Brain microvascular endothelial cell (primary cell): ENCODE results near the gene AFF3.

Experiments used
- DNase-seq: peaks from one replicate; pipeline ENCODE4 v3.0.0-alpha.2; 2020
- H3K27ac ChIP-seq: fragments of 250-450 bp; sonication (Bioruptor Pico); 2 replicates; pipeline ENCODE4 v1.5.1; 2020; ENCODE audit warnings: mild to moderate bottlenecking, moderate library complexity
- H3K27me3 ChIP-seq: fragments of 250-450 bp; sonication (Bioruptor Pico); replicated peaks from 2 replicates; pipeline ENCODE4 v1.5.1; 2020; ENCODE audit warnings: mild to moderate bottlenecking
- H3K36me3 ChIP-seq: fragments of 250-450 bp; sonication (Bioruptor Pico); replicated peaks from 2 replicates; pipeline ENCODE4 v1.5.1; 2020; ENCODE audit warnings: mild to moderate bottlenecking
- H3K4me3 ChIP-seq: 2 replicates; pipeline ENCODE4 v1.5.1; 2011; ENCODE audit warnings: low read depth, mild to moderate bottlenecking, control low read depth, low read length, moderate library complexity
- in situ Hi-C: cut with HindIII; loops from 2 replicates; pipeline ENCODE4 v1.10.0; 2017; ENCODE audit warnings: low sequenced_read_pairs, low pct_ligation_motif_present
- TF ChIP-seq, protein P1 (sequence below): IDR thresholded peaks from 2 replicates; pipeline ENCODE4 v1.5.1; 2011; ENCODE audit warnings: low read depth, mild to moderate bottlenecking, moderate library complexity, low read length, control low read depth, inconsistent platforms; ENCODE audit errors: missing control alignments

Gene AFF3

DNA sequence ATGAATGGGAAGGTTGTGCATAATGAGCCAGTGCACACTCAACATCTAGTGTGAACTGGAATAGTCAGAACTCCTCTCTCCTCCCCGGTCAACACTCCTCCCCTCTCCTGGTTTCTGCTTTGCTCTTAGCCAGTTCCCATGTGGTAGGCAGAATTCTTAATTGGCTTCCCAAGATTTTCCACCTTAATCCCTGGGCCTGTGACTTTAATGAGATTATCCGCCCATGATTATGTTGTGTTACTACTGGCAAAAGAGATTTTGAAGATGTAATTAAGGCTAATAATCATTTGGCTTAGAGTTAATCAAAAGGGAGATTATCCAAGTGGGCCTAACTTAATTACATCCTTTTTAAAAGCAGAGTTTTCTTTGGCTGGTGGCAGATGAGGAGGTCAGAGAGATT lies 618.3 kb downstream of the AFF3 start:
- TF ChIP-seq, protein P1, sequence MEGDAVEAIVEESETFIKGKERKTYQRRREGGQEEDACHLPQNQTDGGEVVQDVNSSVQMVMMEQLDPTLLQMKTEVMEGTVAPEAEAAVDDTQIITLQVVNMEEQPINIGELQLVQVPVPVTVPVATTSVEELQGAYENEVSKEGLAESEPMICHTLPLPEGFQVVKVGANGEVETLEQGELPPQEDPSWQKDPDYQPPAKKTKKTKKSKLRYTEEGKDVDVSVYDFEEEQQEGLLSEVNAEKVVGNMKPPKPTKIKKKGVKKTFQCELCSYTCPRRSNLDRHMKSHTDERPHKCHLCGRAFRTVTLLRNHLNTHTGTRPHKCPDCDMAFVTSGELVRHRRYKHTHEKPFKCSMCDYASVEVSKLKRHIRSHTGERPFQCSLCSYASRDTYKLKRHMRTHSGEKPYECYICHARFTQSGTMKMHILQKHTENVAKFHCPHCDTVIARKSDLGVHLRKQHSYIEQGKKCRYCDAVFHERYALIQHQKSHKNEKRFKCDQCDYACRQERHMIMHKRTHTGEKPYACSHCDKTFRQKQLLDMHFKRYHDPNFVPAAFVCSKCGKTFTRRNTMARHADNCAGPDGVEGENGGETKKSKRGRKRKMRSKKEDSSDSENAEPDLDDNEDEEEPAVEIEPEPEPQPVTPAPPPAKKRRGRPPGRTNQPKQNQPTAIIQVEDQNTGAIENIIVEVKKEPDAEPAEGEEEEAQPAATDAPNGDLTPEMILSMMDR, result no peak
- no peak for DNase-seq
- H3K27me3 ChIP-seq, result no peaks in the 10 kb centered on the region
- H3K36me3 ChIP-seq, result no peaks in the 10 kb centered on the region
- no peak overlapping the region for H3K4me3 ChIP-seq
- in situ Hi-C loops, result no loop called here
- H3K27ac ChIP-seq, result no peak overlapping the region

- in situ Hi-C loops, result no loop called here
- H3K4me3 ChIP-seq, result no peak overlapping the region
- no peak for DNase-seq
- H3K36me3 ChIP-seq, result no peaks in the 10 kb centered on the region
- TF ChIP-seq, protein P1, result no peak
- H3K27ac ChIP-seq, result no peak overlapping the region
- no peaks in the 10 kb centered on the region for H3K27me3 ChIP-seq
Observed at GRCh38 chr2:99522157-99522556, 620.2 kb downstream of the AFF3 start.

- H3K27me3 ChIP-seq, result no peaks in the 10 kb centered on the region
- H3K27ac ChIP-seq, result no peak overlapping the region
- DNase-seq, result no peak
- in situ Hi-C loops, result no loop called here
- TF ChIP-seq, protein P1, result no peak
- no peak overlapping the region for H3K4me3 ChIP-seq
- no peaks in the 10 kb centered on the region for H3K36me3 ChIP-seq
Observed at GRCh38 chr2:99520813-99521212, 621.6 kb downstream of the AFF3 start.

DNA sequence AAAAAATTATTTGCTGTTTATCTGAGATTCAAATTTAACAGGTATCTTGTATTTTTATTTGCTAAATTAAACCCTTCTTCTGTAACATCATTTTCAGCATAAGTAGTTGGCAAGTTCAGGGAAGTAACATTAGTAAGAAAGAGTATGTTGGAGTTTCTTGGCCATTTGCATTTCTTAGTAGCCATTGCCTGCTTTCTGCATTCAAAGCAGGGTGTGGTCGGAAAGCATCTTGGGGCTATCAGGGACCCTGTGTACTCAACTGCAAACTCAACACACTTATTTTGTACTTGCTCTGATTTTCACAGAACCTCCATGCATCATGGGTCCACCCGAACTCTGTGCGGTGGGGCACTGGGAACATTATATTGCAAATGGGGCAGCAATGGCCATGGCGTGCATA lies 622.2 kb downstream of the AFF3 start:
- in situ Hi-C loops, result no loop called here
- Histone ChIP-seq H3K27me3 (no peaks in the 10 kb centered on the region), H3K27ac (no peak overlapping the region), H3K36me3 (no peaks in the 10 kb centered on the region), H3K4me3 (no peak overlapping the region)
- DNase-seq, result no peak
- TF ChIP-seq, protein P1, result no peak

- in situ Hi-C loops, result no loop called here
- Histone ChIP-seq H3K4me3 (no peak overlapping the region), H3K27ac (no peak overlapping the region), H3K27me3 (no peaks in the 10 kb centered on the region), H3K36me3 (no peaks in the 10 kb centered on the region)
- TF ChIP-seq, protein P1, result no peak
- no peak for DNase-seq
Observed at GRCh38 chr2:99514357-99514756, 628.0 kb downstream of the AFF3 start.

- H3K36me3 ChIP-seq, result no peaks in the 10 kb centered on the region
- H3K27ac ChIP-seq, result no peak overlapping the region
- no peak for DNase-seq
- TF ChIP-seq, protein P1, result no peak
- no peak overlapping the region for H3K4me3 ChIP-seq
- H3K27me3 ChIP-seq, result no peaks in the 10 kb centered on the region
- in situ Hi-C loops, result no loop called here
Observed at GRCh38 chr2:99512181-99512591, 630.2 kb downstream of the AFF3 start.
